Fibroblast of mammary gland (primary cell): Measurements from ENCODE around the gene PRSS27.
A peak's percentile ranks its signal among the peaks of the same experiment; 100 is the strongest.
"Not testable (repeated sequence)": the region's sequence is repeated elsewhere in the genome, so short reads cannot be mapped to it uniquely, and the experiment has no call there.

Experiments
- DNase-seq: peaks from one replicate; pipeline ENCODE4 v3.0.0-alpha.2; 2010; ENCODE audit warnings: low read depth
- H3K4me3 ChIP-seq: 2 replicates; pipeline ENCODE4 v1.5.1; 2011; ENCODE audit warnings: low read depth, mild to moderate bottlenecking, low read length, moderate library complexity; ENCODE audit not compliant: control insufficient read depth
- TF ChIP-seq, protein P1 (sequence below): conservative IDR thresholded peaks from 2 replicates; pipeline ENCODE4 v1.5.1; 2011; ENCODE audit warnings: low read depth, low read length, inconsistent platforms; ENCODE audit not compliant: control insufficient read depth, insufficient read depth

Gene PRSS27

DNA sequence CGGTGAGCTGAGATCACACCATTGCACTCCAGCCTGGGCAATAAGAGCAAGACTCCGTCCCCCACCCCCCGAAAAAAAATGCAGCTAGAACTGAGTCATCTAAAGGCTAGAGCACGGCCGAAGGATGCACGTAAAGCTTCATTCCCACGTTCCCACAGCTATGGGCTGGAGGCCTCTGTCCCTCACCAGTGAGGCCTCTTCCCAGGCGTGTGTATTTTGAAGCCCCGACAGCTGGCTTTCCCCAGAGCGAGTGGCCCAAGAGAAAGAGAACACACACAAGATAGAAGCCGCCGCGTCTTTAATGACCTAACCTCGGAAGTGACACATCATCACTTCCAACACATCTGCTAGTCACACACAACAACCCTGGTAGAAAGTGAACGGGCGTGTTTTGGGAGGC is 44.3 kb downstream of the PRSS27 start:
- H3K4me3 ChIP-seq = no peak overlapping the region
- TF ChIP-seq, protein P1, sequence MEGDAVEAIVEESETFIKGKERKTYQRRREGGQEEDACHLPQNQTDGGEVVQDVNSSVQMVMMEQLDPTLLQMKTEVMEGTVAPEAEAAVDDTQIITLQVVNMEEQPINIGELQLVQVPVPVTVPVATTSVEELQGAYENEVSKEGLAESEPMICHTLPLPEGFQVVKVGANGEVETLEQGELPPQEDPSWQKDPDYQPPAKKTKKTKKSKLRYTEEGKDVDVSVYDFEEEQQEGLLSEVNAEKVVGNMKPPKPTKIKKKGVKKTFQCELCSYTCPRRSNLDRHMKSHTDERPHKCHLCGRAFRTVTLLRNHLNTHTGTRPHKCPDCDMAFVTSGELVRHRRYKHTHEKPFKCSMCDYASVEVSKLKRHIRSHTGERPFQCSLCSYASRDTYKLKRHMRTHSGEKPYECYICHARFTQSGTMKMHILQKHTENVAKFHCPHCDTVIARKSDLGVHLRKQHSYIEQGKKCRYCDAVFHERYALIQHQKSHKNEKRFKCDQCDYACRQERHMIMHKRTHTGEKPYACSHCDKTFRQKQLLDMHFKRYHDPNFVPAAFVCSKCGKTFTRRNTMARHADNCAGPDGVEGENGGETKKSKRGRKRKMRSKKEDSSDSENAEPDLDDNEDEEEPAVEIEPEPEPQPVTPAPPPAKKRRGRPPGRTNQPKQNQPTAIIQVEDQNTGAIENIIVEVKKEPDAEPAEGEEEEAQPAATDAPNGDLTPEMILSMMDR = no peak
- DNase-seq = no peak

DNA sequence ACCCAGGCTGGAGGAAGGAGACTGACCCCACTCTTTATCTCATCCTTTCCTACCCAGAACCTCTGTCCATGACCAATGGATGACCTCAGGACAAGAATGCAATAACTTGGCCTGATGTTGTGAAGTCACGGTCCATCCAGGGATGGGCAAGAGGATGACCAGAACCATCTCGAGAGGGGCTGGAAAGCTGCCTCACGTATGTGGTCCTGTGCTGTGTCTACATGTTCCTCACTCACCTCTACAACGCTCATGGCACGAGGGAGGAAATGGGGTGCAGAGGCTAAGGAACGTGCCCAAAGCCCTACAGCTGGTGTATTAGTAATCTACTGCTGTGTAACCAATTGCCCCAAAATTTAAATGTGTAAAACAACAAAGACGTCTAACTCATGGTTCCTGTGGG is 45.0 kb downstream of the PRSS27 start:
- TF ChIP-seq, protein P1 = no peak

DNA sequence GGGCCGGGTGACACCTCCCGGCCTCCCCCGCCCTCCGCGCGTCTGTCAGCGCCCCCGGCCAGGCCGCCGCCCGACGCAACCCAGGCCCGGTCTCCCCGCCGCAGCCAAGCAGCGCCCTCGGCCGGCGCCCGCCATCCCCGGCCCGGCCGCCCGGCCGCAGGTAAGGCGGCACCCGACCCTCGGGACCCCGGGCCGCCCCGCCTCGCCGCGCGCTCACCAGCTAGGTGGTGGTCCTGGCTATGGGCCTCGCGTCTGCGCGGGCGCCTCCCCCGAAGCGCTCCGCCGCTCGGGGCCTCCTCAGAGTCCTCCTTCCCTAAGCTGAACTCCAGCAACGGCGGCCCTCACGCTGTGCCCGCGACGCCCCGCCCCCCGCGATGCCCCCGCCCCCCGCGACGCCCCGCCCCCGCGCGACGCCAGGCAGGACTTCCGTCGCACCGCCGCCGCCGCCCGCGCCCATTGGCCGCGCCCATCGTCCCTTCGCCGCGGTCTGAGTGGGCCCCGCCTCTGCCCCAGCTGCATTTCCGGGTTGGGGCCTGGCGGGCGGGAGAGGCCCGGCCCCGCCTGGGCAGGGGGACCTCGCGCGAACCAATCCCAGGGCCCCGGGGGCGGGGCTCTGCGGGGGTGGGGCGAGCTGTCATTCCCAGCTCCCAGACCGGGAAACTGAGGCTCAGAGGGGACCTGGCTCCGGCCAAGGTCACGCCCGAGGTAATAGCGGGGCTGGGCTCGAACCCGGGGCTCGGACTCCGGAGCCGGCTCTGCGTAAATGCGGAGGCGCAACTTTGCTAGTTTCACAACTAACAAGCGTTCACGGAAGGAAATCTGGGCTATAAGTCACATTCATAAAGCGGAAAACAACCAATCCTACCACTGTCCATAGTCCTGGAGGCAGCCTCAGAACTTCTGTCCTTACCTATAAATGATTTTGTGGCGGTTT is 46.7 kb downstream of the PRSS27 start:
- peak; percentile 84 for DNase-seq
- peak overlapping the region; percentile 71 for H3K4me3 ChIP-seq
- TF ChIP-seq, protein P1 = no peak

More for the DNA sequence above, 45.0 kb downstream of the PRSS27 start:
- H3K4me3 ChIP-seq = no peak overlapping the region
- DNase-seq = no peak

DNA sequence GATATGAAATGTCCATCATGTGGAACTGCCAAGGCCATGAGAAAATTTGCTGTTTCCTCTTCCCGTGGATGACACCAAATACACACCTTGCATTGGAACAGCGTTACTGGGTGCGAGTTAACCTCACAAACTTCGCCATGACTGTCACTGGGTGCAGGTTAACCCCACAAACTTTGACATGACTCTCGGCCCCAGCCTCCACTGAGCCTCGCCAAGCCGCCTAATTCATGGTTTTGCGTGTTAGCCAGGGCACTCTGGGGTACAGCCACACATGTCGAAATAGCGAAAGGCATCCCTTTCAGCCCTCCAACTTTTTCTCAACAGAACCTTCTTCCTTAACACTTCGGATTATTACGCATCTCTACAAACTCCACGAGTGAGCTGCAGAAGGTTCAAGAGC is 48.3 kb downstream of the PRSS27 start:
- DNase-seq = no peak
- no peak overlapping the region for H3K4me3 ChIP-seq
- TF ChIP-seq, protein P1 = no peak

DNA sequence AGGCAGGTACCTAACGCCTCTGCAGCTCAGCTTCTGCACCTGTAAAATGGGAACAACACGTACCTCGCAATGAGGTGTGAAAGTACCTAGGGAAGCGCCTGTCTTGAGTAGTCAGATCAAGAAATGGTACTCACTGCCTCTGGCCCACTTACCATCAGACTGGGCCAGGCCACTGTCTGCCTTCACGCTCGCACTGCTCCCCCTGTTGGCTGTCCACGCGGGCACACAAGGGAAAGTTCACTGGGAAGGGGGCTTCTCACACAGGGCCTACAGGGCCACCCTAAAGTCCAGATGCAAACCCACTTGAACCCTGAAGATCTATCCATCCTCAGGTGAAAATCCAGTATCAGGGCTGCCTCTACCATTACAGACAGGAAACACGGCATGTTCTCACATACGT is 48.8 kb downstream of the PRSS27 start:
- not testable (repeated sequence) for DNase-seq, H3K4me3 ChIP-seq
- TF ChIP-seq, protein P1 = peak; percentile 22

DNA sequence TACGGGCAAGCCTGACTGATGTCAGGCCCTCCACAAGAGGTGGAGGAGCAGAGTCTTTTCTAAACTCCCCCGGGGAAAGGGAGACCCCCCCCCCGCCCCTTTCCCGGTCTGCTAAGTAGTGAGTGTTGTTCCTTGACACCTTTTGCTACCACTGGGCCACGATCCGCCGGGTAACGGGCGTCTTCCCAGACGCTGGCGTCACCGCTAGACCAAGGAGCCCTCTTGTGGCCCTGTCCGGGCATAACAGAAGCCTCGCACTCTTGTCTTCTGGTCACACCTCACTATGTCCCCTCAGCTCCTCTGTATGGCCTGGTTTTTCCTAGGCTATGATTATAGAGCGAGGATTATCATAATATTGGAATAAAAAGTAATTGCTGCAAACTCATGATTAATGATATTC is 50.0 kb downstream of the PRSS27 start:
- TF ChIP-seq, protein P1 = peak; percentile 61
- DNase-seq = peak; percentile 55
- H3K4me3 ChIP-seq = not testable (repeated sequence)

DNA sequence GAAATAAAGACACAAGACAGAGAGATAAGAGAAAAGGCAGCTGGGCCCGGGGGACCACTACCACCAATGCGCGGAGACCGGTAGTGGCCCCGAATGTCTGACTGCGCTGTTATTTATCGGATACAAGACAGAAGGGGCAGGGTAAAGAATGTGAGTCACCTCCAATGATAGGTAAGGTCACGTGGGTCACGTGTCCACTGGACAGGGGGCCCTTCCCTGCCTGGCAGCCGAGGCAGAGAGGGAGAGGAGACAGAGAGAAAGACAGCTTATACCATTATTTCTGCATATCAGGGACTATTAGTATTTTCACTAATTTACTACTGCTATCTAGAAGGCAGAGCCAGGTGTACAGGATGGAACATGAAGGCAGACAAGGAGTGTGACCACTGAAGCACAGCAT is 50.4 kb downstream of the PRSS27 start:
- H3K4me3 ChIP-seq, DNase-seq: not testable (repeated sequence)

DNA sequence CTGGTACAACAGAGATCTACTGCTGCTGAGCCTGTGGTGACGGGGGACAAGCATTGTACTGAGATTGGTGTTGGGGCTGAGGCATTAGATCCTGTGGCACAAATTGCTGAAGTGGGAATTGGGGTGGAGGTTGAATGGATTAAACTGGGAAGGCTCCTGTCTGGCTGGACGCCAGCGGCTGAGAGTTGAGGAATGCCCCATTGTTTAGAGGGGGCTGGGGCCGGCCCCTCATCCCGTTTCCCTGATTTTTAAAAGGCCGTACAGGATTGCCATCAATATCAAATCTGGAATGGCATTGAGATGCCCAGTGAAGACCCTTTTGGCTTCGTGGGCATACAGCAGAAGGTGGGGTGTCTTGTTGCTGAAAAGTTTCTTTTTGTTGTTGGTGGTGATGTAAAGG is 53.4 kb downstream of the PRSS27 start:
- DNase-seq, H3K4me3 ChIP-seq: not testable (repeated sequence)
